Measurements from ENCODE around the gene RNF113A. TPM values are rescaled to one million over a fixed set of nuclear protein-coding genes. Genes with fewer than 3 reads are reported as not detected.

RNF113A gene
- total RNA-seq, 2 experiments from 2014 or later: 25.2 to 32.8 TPM

Other genes with a start within 250 kb of the RNF113A start
- 145 and 182 TPM in 2 replicates for gene SEPTIN6, start 178.6 kb downstream of the RNF113A start, total RNA-seq (2014; rRNA removed; shearing (Covaris generic))
- gene SEPTIN6, start 178.6 kb downstream of the RNF113A start, total RNA-seq (2022): 216 and 231 TPM in 2 replicates
- not detected in 2 replicates for gene SOWAHD, start 113.1 kb downstream of the RNF113A start, total RNA-seq (2014; rRNA removed; shearing (Covaris generic))
- gene SOWAHD, start 113.1 kb downstream of the RNF113A start, total RNA-seq (2022): 0.29 and 0.55 TPM in 2 replicates
- gene RPL39, start 80.1 kb downstream of the RNF113A start, total RNA-seq (2014; rRNA removed; shearing (Covaris generic)): 1,897 and 2,118 TPM in 2 replicates
- 2,029 and 2,070 TPM in 2 replicates for gene RPL39, start 80.1 kb downstream of the RNF113A start, total RNA-seq (2022)
- 8.7 and 10.8 TPM in 2 replicates for gene UPF3B, start 18.8 kb downstream of the RNF113A start, total RNA-seq (2014; rRNA removed; shearing (Covaris generic))
- 25.1 and 25.5 TPM in 2 replicates for gene UPF3B, start 18.8 kb downstream of the RNF113A start, total RNA-seq (2022)
- 61.3 and 82.1 TPM in 2 replicates for gene NDUFA1, start 99 bp upstream of the RNF113A start, total RNA-seq (2014; rRNA removed; shearing (Covaris generic))
- 66.7 and 86.3 TPM in 2 replicates for gene NDUFA1, start 99 bp upstream of the RNF113A start, total RNA-seq (2022)
- not detected in 2 replicates for gene AKAP14, start 24.2 kb upstream of the RNF113A start, total RNA-seq (2014; rRNA removed; shearing (Covaris generic))
- gene AKAP14, start 24.2 kb upstream of the RNF113A start, total RNA-seq (2022): not detected in 2 replicates
- 5.2 and 6.9 TPM in 2 replicates for gene NKAP, start 72.0 kb upstream of the RNF113A start, total RNA-seq (2014; rRNA removed; shearing (Covaris generic))
- gene NKAP, start 72.0 kb upstream of the RNF113A start, total RNA-seq (2022): 11.9 and 14.8 TPM in 2 replicates
- not detected in 2 replicates for gene RHOXF2B, start 206.0 kb upstream of the RNF113A start, total RNA-seq (2014; rRNA removed; shearing (Covaris generic))
- not detected in 2 replicates for gene RHOXF2B, start 206.0 kb upstream of the RNF113A start, total RNA-seq (2022)
- gene RHOXF1, start 244.2 kb upstream of the RNF113A start, total RNA-seq (2014; rRNA removed; shearing (Covaris generic)): 1.5 TPM in 1 of 2 replicates, not detected in the other
- gene RHOXF1, start 244.2 kb upstream of the RNF113A start, total RNA-seq (2022): not detected in 2 replicates